HepG2 (cell line): ENCODE data around the gene RCOR1. TPM values are rescaled to one million over a fixed set of nuclear protein-coding genes. Genes with fewer than 3 reads are reported as not detected.

ENCODE experiments used
- ARID4A ChIP-seq: sonication (generic); formaldehyde crosslinking; IDR thresholded peaks from 2 replicates; pipeline ENCODE4 v1.5.0; 2020; ENCODE audit warnings: mild to moderate bottlenecking, missing genetic modification reagents, borderline replicate concordance
- ATF7 ChIP-seq, 2 experiments: fragments of 450-650 bp in 1 of 2; sonication (generic) in 1 of 2; formaldehyde crosslinking in 1 of 2; IDR thresholded peaks; 2 replicates each; pipeline versions ENCODE4 v1.4.0 to v1.6.1; 2016 to 2020; ENCODE audit warnings: antibody characterized with exemption in 1 of 2, mild to moderate bottlenecking in 1 of 2, missing genetic modification reagents in 1 of 2
- ATM ChIP-seq: fragments of 450-650 bp; IDR thresholded peaks from 2 replicates; pipeline ENCODE4 v1.7.1; 2017; ENCODE audit warnings: mild to moderate bottlenecking, borderline replicate concordance
- CENPX ChIP-seq: sonication (generic); formaldehyde crosslinking; IDR thresholded peaks from 2 replicates; pipeline ENCODE4 v1.9.0; 2021; ENCODE audit warnings: mild to moderate bottlenecking, missing genetic modification reagents, moderate library complexity
- FIP1L1 ChIP-seq: fragments of 200-400 bp; formaldehyde crosslinking; IDR thresholded peaks from 2 replicates; pipeline ENCODE4 v1.6.1; 2018; ENCODE audit warnings: low read depth, mild to moderate bottlenecking, low read length, moderate library complexity, borderline replicate concordance; ENCODE audit not compliant: insufficient read depth
- FOXA1 ChIP-seq, 2 experiments: fragments of 450-650 bp in 1 of 2; sonication (generic) in 1 of 2; formaldehyde crosslinking in 1 of 2; IDR thresholded peaks; 2 replicates each; pipeline versions ENCODE4 v1.4.0 to v1.6.1; 2016 to 2020; ENCODE audit warnings: missing genetic modification reagents in 1 of 2
- FOXK2 ChIP-seq: fragments of 450-650 bp; IDR thresholded peaks from 2 replicates; pipeline ENCODE4 v1.6.1; 2016
- FOXO1 ChIP-seq: sonication (generic); formaldehyde crosslinking; IDR thresholded peaks from 2 replicates; pipeline ENCODE4 v1.4.0; 2020; ENCODE audit warnings: missing genetic modification reagents
- GMEB1 ChIP-seq: sonication (generic); formaldehyde crosslinking; IDR thresholded peaks from 2 replicates; pipeline ENCODE4 v1.5.1; 2020; ENCODE audit warnings: missing genetic modification reagents, mild to moderate bottlenecking, borderline replicate concordance
- HDAC2 ChIP-seq: sonication (generic); formaldehyde crosslinking; IDR thresholded peaks from 2 replicates; pipeline ENCODE4 v1.4.0; 2020; ENCODE audit warnings: missing genetic modification reagents
- HNRNPH1 ChIP-seq: fragments of 200-400 bp; formaldehyde crosslinking; optimal IDR thresholded peaks from 2 replicates; pipeline ENCODE3; 2017; ENCODE audit warnings: mild to moderate bottlenecking, low read depth, low read length
- KLF9 ChIP-seq: IDR thresholded peaks from 2 replicates; pipeline ENCODE4 v1.6.1; 2016; ENCODE audit warnings: low read depth
- MEIS2 ChIP-seq: sonication (generic); formaldehyde crosslinking; IDR thresholded peaks from 2 replicates; pipeline ENCODE4 v1.9.0; 2021; ENCODE audit warnings: mild to moderate bottlenecking, missing genetic modification reagents
- NFYB ChIP-seq: sonication (generic); formaldehyde crosslinking; IDR thresholded peaks from 2 replicates; pipeline ENCODE4 v1.4.0; 2020; ENCODE audit warnings: missing genetic modification reagents
- SP2 ChIP-seq: sonication (generic); formaldehyde crosslinking; IDR thresholded peaks from 2 replicates; pipeline ENCODE4 v1.5.1; 2020; ENCODE audit warnings: mild to moderate bottlenecking, missing genetic modification reagents
- SUZ12 ChIP-seq: fragments of 150-350 bp; IDR thresholded peaks from 2 replicates; pipeline ENCODE4 v1.6.1; 2014; ENCODE audit warnings: low read depth, low read length
- ZBTB21 ChIP-seq: sonication (generic); formaldehyde crosslinking; IDR thresholded peaks from 2 replicates; pipeline ENCODE4 v1.4.0; 2020; ENCODE audit warnings: missing genetic modification reagents
- ZNF121 ChIP-seq: sonication (generic); formaldehyde crosslinking; IDR thresholded peaks from 2 replicates; pipeline ENCODE4 v1.5.0; 2020; ENCODE audit warnings: mild to moderate bottlenecking, missing genetic modification reagents
- ZNF34 ChIP-seq: sonication (generic); formaldehyde crosslinking; IDR thresholded peaks from 2 replicates; pipeline ENCODE4 v1.4.0; 2020; ENCODE audit warnings: mild to moderate bottlenecking, missing genetic modification reagents, borderline replicate concordance
- ZNF383 ChIP-seq: sonication (generic); formaldehyde crosslinking; IDR thresholded peaks from 2 replicates; pipeline ENCODE4 v1.4.0; 2020; ENCODE audit warnings: missing genetic modification reagents, mild to moderate bottlenecking, borderline replicate concordance
- ZNF501 ChIP-seq: sonication (generic); formaldehyde crosslinking; IDR thresholded peaks from 2 replicates; pipeline ENCODE4 v1.5.1; 2020; ENCODE audit warnings: mild to moderate bottlenecking, moderate library complexity, missing genetic modification reagents
- ZNF543 ChIP-seq: sonication (generic); formaldehyde crosslinking; IDR thresholded peaks from 2 replicates; pipeline ENCODE4 v1.4.0; 2020; ENCODE audit warnings: mild to moderate bottlenecking, missing genetic modification reagents
- ZNF556 ChIP-seq: sonication (generic); formaldehyde crosslinking; IDR thresholded peaks from 2 replicates; pipeline ENCODE4 v1.4.0; 2020; ENCODE audit warnings: mild to moderate bottlenecking, missing genetic modification reagents, borderline replicate concordance
- polyA plus RNA-seq, 8 experiments: library from polyadenylated mRNA; depleted of rRNA in 3 of 8; stranded (reverse) in 7 of 8; unstranded in 1 of 8; fragments of >200 nt; fragmentation: Illumina TruSeq in 4 of 8; extraction: Trizol in 4 of 8; gene quantifications; 2 replicates each; pipeline versions ENCODE4 v1.2.1 to v1.2.3, GENCODE V29; 2011 to 2016; ENCODE audit warnings: low read depth in 4 of 8, missing spikeins in 1 of 8, mixed read lengths in 1 of 8; ENCODE audit not compliant: insufficient read depth in 1 of 8
- total RNA-seq, 5 experiments: library from RNA; depleted of rRNA; stranded (reverse); fragments of >200 nt; fragmentation: Illumina TruSeq; extraction: Trizol; gene quantifications; 2 replicates each; pipeline ENCODE4 v1.2.3, GENCODE V29; 2016; ENCODE audit warnings: low read depth in 1 of 5
- TF ChIP-seq, protein P1 (sequence below): sonication (generic); formaldehyde crosslinking; IDR thresholded peaks from 2 replicates; pipeline ENCODE4 v1.4.0; 2020; ENCODE audit warnings: mild to moderate bottlenecking, missing genetic modification reagents

The RCOR1 gene
- total and polyA plus RNA-seq, 2 of the 13 experiments (the other 11 are each of a cell fraction or from before 2014, with no cell fraction given), result 10.2 to 11.1 TPM

DNA sequence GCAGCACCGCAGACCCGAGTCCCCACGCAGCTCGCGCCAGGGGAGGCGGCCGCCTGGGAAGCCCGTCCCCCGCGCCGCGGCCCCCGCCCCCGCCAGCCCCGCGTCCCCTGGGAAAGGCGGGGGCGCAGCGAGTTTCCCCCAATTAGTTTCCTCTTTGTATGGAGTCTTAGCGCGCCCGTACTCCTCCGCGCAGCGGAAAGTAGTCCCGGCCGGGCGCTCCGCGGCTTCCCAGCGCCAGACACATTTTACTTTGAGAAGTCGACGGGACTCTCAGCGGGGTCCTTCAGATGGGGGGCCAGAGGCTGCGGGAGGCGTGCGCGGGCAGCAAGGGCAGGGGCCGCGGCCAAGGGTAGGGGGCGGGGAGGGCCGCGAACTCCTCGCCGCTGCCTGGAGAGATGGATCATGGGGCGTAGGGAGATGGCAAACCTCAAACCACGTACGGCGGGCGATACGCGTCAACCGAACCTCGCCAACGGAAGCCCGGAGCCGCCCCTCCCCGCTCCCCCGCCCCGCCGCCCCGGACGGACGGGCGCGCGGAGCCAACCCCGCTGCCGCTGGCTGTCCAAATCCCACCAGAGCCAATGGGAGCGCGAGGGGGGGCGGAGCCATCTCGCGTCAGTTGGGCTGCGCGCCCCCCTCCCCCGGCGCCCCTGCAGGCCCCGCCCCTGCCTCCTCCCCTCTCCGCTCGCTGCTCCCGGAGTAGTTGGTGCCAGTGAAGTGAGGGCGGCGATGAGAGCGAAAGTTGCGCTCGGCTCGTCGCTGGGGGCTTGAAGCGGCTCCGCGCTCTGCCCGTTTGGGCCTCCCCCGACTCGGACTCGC lies at the start of gene RCOR1 (continued):
- TF ChIP-seq ARID4A (peak; percentile 68), CENPX (CRISPR knock-in tag) (no peak), ATF7 (IDR thresholded peaks at IDR 0.05) (no peak), ATF7 (CRISPR knock-in tag; IDR thresholded peaks at IDR 0.05) (no peak), FOXK2 (no peak), ATM (no peak), ZNF501 (peak; percentile 73; the same call in 1 of the 2 replicates), ZNF543 (no peak), HNRNPH1 (no peak), SP2 (CRISPR knock-in tag) (peak; percentile 84), MEIS2 (no peak), ZBTB21 (CRISPR knock-in tag) (no peak), NFYB (CRISPR knock-in tag) (peak; percentile 73), FOXA1 (IDR thresholded peaks at IDR 0.05) (no peak), FOXA1 (CRISPR knock-in tag; IDR thresholded peaks at IDR 0.05) (no peak), HDAC2 (no peak), ZNF383 (CRISPR knock-in tag) (no peak), KLF9 (CRISPR knock-in tag) (no peak), GMEB1 (CRISPR knock-in tag) (peak; percentile 77), SUZ12 (no peak), ZNF121 (no peak), FIP1L1 (0 out of 2 replicates have a peak, but pooled peaks have one; percentile 45), ZNF556 (0 out of 2 replicates have a peak, but pooled peaks have one; percentile 43), ZNF34 (CRISPR knock-in tag) (no peak), FOXO1 (CRISPR knock-in tag) (no peak)
- TF ChIP-seq, protein P1, sequence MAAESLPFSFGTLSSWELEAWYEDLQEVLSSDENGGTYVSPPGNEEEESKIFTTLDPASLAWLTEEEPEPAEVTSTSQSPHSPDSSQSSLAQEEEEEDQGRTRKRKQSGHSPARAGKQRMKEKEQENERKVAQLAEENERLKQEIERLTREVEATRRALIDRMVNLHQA (CRISPR knock-in tag), result no peak
